GM15510 (cell line): ENCODE results near the gene PROM2.

Experiments used
- POLR2A ChIP-seq: IDR thresholded peaks from 3 replicates; pipeline ENCODE4 v1.6.1; 2011; ENCODE audit warnings: borderline replicate concordance; ENCODE audit not compliant: insufficient read length; ENCODE audit errors: extremely low read depth

PROM2 gene

GRCh38 chr2:95278051-95278471 is 3.8 kb downstream of the PROM2 start:
- no peak for TF ChIP-seq POLR2A

DNA sequence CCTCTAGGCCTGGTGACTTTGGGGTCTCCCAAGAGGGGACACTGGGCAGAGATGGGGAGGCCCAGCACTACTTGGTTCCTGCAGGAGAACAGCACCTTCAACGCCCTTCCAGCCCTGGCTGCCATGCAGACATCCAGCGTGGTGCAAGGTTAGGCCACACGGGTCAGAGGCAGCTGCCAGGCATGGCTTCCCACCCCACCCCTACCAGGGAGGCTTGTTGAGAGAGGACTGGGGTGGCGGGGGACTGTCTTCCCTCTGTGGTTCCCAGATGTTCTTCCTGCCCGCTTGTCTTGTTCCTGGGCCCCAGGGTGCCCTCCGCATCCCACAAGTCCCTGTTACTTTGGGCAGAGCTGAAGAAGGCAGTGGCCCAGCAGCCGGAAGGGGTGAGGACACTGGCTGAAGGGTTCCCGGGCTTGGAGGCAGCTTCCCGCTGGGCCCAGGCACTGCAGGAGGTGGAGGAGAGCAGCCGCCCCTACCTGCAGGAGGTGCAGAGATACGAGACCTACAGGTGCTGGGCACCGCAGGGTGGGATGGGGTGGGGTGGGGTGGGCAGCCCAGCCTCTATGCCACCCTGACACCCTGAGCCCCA is 4.5 kb downstream of the PROM2 start:
- TF ChIP-seq POLR2A: no peak

GRCh38 chr2:95279435-95280035 is 5.3 kb downstream of the PROM2 start:
- no peak for TF ChIP-seq POLR2A

- TF ChIP-seq POLR2A: no peak
These were observed 6.8 kb downstream of the PROM2 start for GRCh38 chr2:95281071-95281470.

GRCh38 chr2:95281786-95282185 is 7.5 kb downstream of the PROM2 start:
- no peak for TF ChIP-seq POLR2A

DNA sequence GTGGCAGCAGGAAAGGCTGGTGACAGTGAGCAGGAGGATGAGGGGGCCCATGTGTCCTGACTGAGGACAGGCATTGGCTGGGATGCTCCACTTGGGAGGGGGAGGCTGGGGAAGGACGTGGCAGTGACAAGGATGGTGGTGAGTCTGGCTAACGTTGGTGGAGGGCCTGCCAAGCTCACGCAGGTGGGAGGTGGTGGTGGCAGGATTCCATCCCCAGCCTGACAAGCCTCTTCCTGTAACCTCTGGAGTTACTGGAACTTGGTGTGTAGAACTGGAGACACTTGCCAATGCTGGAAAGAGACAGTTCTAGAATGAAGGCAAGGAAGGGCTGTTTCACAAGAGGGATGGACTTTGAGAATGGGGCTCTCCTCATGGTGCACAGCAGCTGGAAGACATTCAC is 8.2 kb downstream of the PROM2 start:
- no peak for TF ChIP-seq POLR2A

DNA sequence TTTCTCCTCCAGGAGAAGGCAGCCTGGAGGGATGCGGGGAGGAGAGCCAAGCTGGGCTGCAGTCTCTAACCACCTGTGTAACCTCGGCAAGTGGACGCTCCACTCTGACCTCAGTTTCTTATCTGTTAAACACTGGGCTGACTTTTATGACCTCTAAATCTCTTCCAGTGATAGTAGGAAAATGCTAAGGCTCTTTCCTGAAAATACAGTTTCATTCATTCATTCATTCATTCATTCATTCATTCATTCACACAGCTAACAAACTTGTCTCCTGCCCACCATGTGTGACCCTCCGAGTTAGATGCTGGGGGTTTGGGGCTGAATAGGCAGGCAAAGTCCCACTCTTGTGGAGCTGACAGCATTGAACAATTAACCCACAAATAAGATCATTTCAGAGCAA is 9.3 kb downstream of the PROM2 start:
- no peak for TF ChIP-seq POLR2A

DNA sequence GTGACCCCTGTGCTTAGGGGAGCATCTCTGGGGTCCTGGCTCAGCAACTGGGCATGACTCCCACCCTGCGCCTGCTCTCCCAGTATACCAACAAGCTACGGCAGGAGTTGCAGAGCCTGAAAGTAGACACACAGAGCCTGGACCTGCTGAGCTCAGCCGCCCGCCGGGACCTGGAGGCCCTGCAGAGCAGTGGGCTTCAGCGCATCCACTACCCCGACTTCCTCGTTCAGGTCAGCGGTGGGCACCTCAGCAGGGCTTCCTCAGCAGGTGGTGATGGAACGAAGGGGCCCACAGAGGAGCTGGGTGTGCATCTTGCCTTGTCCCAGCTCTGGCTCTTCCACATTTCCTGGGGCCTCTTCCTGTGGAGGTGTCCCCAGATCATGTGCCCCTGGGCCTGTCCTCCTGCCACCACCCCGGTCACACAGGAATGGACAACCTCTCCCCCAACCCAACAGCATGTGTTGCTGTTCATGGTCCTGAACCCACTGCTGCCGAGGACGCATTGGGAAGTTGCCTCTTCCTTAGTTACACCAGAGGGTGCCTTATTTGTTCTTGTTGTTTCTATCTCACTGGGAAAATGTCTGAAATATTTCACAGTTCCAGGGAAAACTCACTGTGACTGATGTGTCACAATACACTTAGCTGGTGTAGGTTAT is 10.8 kb downstream of the PROM2 start:
- no peak for TF ChIP-seq POLR2A

DNA sequence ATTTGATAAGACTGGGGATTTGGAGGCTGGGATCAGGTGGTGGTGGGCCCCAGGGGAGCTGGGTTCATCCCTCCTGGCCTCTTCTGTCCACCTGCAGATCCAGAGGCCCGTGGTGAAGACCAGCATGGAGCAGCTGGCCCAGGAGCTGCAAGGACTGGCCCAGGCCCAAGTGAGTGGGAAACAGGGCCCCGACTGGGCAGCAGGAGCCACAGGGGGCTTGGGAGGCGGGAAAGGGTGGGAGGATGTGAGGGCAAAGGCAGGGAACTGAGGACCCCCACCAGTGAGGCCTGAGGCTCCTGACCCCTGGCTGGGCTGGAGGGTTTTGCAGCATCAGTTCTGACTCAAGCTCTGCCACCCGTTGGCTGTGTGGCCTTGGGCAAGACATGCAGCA is 11.3 kb downstream of the PROM2 start:
- no peak for TF ChIP-seq POLR2A

DNA sequence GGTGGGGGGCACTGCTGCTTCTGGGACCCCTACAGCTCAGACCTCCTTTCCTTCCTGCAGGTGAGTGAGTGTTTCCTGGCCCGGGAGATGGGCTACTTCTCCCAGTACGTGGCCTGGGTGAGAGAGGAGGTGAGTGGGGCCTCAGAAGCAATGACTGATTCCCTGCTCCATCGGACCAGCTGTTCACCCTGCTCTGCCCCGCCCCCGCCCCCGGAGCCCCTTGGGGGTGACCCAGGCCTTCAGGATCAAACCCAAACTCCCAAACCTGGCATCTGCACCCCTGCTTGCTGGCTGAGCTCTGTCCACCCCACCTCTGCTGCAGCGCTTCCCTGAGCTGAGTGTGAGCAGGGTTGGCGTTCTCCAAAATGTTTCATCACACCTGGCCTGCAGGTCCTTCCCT is 13.1 kb downstream of the PROM2 start:
- no peak for TF ChIP-seq POLR2A

GRCh38 chr2:95287806-95288205 is 13.6 kb downstream of the PROM2 start:
- TF ChIP-seq POLR2A: no peak

GRCh38 chr2:95289253-95289652 is 15.0 kb downstream of the PROM2 start:
- TF ChIP-seq POLR2A: no peak

DNA sequence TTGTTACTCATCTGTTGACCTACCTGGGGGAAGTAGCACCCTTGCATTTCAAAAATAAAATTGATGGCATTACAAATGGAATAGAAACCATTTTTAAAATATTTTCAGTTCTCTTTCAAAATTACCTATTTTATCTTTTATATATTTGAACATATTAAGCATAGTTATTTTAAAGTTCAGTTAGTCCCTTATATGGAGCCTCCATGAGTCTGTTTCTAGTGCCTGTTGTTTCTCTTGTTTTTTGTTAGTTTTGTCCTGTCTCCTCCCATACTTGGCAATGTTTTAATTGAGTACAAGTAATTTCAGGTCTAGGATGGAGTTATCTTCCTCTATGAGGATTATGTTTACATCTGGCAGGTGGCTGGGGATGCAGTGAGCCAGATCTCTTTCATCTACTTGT is 17.0 kb downstream of the PROM2 start:
- TF ChIP-seq POLR2A: no peak

- no peak for TF ChIP-seq POLR2A
These were observed 18.5 kb downstream of the PROM2 start for GRCh38 chr2:95292623-95293260.

- TF ChIP-seq POLR2A: no peak
These were observed 20.5 kb downstream of the PROM2 start for GRCh38 chr2:95294579-95295250.
